ENCODE results near the gene SLC9C2. TPM values are rescaled to one million over a fixed set of nuclear protein-coding genes. Genes with fewer than 3 reads are reported as not detected.

The SLC9C2 gene
- total RNA-seq, 1 donor = not detected

- TF ChIP-seq CTCF (IDR thresholded peaks at IDR 0.05; ENCODE audit: insufficient read depth, low read depth, low read length) = no peak
- DNase-seq (ENCODE audit: low read depth) = no peak
- H3K4me3 ChIP-seq (ENCODE audit: low read depth, low read length) = no peak overlapping the region
Measured at GRCh38 chr1:173561263-173561662, 41.6 kb downstream of the SLC9C2 start.

GRCh38 chr1:173560285-173560880 lies 42.5 kb downstream of the SLC9C2 start:
- no peak overlapping the region for H3K4me3 ChIP-seq (ENCODE audit: low read depth, low read length)
- DNase-seq (ENCODE audit: low read depth) = no peak
- no peak for TF ChIP-seq CTCF (IDR thresholded peaks at IDR 0.05; ENCODE audit: insufficient read depth, low read depth, low read length)

- DNase-seq (ENCODE audit: low read depth) = no peak
- TF ChIP-seq CTCF (IDR thresholded peaks at IDR 0.05; ENCODE audit: insufficient read depth, low read depth, low read length) = no peak
- H3K4me3 ChIP-seq (ENCODE audit: low read depth, low read length) = no peak overlapping the region
Measured at GRCh38 chr1:173555651-173556305, 47.1 kb downstream of the SLC9C2 start.

GRCh38 chr1:173554541-173555250 lies 48.2 kb downstream of the SLC9C2 start:
- no peak for DNase-seq (ENCODE audit: low read depth)
- no peak overlapping the region for H3K4me3 ChIP-seq (ENCODE audit: low read depth, low read length)
- no peak for TF ChIP-seq CTCF (IDR thresholded peaks at IDR 0.05; ENCODE audit: insufficient read depth, low read depth, low read length)

GRCh38 chr1:173554089-173554488 lies 48.8 kb downstream of the SLC9C2 start:
- no peak overlapping the region for H3K4me3 ChIP-seq (ENCODE audit: low read depth, low read length)
- no peak for TF ChIP-seq CTCF (IDR thresholded peaks at IDR 0.05; ENCODE audit: insufficient read depth, low read depth, low read length)
- DNase-seq (ENCODE audit: low read depth) = no peak

- no peak overlapping the region for H3K4me3 ChIP-seq (ENCODE audit: low read depth, low read length)
- no peak for TF ChIP-seq CTCF (IDR thresholded peaks at IDR 0.05; ENCODE audit: insufficient read depth, low read depth, low read length)
- DNase-seq (ENCODE audit: low read depth) = no peak
Measured at GRCh38 chr1:173553312-173553711, 49.6 kb downstream of the SLC9C2 start.
